Neural progenitor cell (in vitro differentiated cells): Measurements from ENCODE around the gene WDR76.

Source experiments
- EZH2 ChIP-seq: fragments of 200-600 bp; sonication (generic); IDR thresholded peaks from 2 replicates; pipeline ENCODE4 v1.6.1; 2017; ENCODE audit warnings: antibody characterized with exemption, mild to moderate bottlenecking, moderate library complexity
- TF ChIP-seq, protein P1 (sequence below): fragments of 200-600 bp; sonication (generic); IDR thresholded peaks from 2 replicates; pipeline ENCODE4 v1.5.1; 2017; ENCODE audit warnings: antibody characterized with exemption, mild to moderate bottlenecking

DNA sequence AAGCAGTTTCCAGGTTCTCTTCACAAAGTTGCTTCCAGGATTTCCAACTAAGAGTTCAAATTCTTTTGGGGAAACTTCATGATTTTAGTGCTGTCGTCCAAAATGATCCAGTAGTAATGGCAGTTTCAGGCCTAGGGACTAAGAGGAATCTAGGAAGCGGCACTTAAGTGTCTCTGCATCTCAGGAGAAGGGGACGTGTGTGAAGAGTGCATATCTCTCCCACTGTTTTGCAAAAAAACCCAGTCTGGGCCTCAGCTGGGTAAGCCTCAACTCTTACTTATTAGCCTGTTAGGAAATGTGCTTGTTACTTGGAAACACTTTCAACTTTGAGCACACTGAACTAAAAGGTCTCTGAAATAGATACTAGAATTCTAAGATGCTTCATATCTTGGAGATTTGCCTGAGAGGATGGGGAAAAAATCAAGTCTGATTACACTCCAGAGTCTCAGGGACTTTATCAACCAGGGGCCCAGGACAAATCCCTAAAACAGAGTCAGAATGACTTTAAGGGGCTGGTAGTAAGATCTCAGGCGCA is 81.8 kb downstream of the WDR76 start:
- TF ChIP-seq, protein P1, sequence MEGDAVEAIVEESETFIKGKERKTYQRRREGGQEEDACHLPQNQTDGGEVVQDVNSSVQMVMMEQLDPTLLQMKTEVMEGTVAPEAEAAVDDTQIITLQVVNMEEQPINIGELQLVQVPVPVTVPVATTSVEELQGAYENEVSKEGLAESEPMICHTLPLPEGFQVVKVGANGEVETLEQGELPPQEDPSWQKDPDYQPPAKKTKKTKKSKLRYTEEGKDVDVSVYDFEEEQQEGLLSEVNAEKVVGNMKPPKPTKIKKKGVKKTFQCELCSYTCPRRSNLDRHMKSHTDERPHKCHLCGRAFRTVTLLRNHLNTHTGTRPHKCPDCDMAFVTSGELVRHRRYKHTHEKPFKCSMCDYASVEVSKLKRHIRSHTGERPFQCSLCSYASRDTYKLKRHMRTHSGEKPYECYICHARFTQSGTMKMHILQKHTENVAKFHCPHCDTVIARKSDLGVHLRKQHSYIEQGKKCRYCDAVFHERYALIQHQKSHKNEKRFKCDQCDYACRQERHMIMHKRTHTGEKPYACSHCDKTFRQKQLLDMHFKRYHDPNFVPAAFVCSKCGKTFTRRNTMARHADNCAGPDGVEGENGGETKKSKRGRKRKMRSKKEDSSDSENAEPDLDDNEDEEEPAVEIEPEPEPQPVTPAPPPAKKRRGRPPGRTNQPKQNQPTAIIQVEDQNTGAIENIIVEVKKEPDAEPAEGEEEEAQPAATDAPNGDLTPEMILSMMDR = no peak
- TF ChIP-seq EZH2 = no peak
